Endothelial cell of umbilical vein (primary cell): Measurements from ENCODE around the gene MAP3K15. TPM values are rescaled to one million over a fixed set of nuclear protein-coding genes. Genes with fewer than 3 reads are reported as not detected.

Experiments used
- BruUV-seq: library from RNA; stranded (reverse); fragments of 400-500 nt; replicated peaks from 2 replicates; lab custom pipeline; 2021; lab: Mats Ljungman, UMichigan
- CTCF ChIA-PET: fragments of 300-600, 350-600 bp; sonication (Branson Sonifier 250); formaldehyde crosslinking; loops from one replicate; lab custom pipeline; 2021; ENCODE audit warnings: antibody characterized with exemption, inconsistent platforms; lab: Charles Lee
- POLR2A ChIA-PET: fragments of 300-600, 350-600 bp; sonication (Branson Sonifier 250); formaldehyde crosslinking; loops from one replicate; lab custom pipeline; 2021; ENCODE audit warnings: antibody characterized with exemption, inconsistent platforms; lab: Charles Lee
- DNase-seq: peaks from one replicate; pipeline ENCODE4 v3.0.0-alpha.2; 2011; ENCODE audit warnings: low read depth, low spot score
- FAIRE-seq: peaks from 2 replicates; lab custom pipeline; 2011; peaks lifted over from hg19 to GRCh38; lab: Jason Lieb, UNC
- H2AFZ ChIP-seq: 2 replicates; pipeline ENCODE4 v1.6.0; 2012; ENCODE audit warnings: low read depth, low read length, control low read depth, inconsistent platforms
- H3K27ac ChIP-seq: 2 replicates; pipeline ENCODE4 v1.5.1; 2011; ENCODE audit warnings: low read depth, mild to moderate bottlenecking, control low read depth, low read length, moderate library complexity; ENCODE audit not compliant: insufficient read depth
- H3K27me3 ChIP-seq, 2 experiments: 2 replicates each; pipeline versions ENCODE4 v1.6.0 to v1.6.1; 2011; ENCODE audit warnings: low read length in 2 of 2, mixed read lengths in 1 of 2; ENCODE audit not compliant: control insufficient read depth in 2 of 2, insufficient read depth in 2 of 2
- H3K36me3 ChIP-seq, 2 experiments: 2 replicates in 1 of 2; 3 replicates in 1 of 2; pipeline ENCODE4 v1.5.1; 2011; ENCODE audit warnings: low read length in 2 of 2, mild to moderate bottlenecking in 1 of 2, moderate library complexity in 1 of 2; ENCODE audit not compliant: control insufficient read depth in 2 of 2, insufficient read depth in 2 of 2; ENCODE audit errors: extremely low read depth in 1 of 2
- H3K4me1 ChIP-seq: 3 replicates; pipeline ENCODE4 v1.5.1; 2011; ENCODE audit warnings: mild to moderate bottlenecking, low read length; ENCODE audit not compliant: control insufficient read depth, insufficient read depth; ENCODE audit errors: extremely low read depth
- H3K4me2 ChIP-seq: 2 replicates; pipeline ENCODE4 v1.6.1; 2011; ENCODE audit warnings: low read length, control low read depth, mixed read lengths; ENCODE audit not compliant: insufficient read depth
- H3K4me3 ChIP-seq, 3 experiments: fragments of 200-600 bp in 1 of 3; sonication (generic), shearing (Covaris generic) in 1 of 3; replicated peaks in 1 of 3; 2 replicates each; pipeline ENCODE4 v1.5.1; 2011 to 2016; ENCODE audit warnings: control low read depth in 3 of 3, low read length in 3 of 3, mild to moderate bottlenecking in 2 of 3, inconsistent platforms in 1 of 3, low read depth in 1 of 3, moderate library complexity in 1 of 3; ENCODE audit not compliant: insufficient read depth in 1 of 3
- H3K79me2 ChIP-seq: 2 replicates; pipeline ENCODE4 v1.6.0; 2012; ENCODE audit warnings: low read length, inconsistent platforms; ENCODE audit not compliant: control insufficient read depth, insufficient read depth
- H3K9ac ChIP-seq: replicated peaks from 2 replicates; pipeline ENCODE3; 2011; ENCODE audit warnings: low read length, control low read depth; ENCODE audit not compliant: insufficient read depth; ENCODE audit errors: extremely low read depth
- H3K9me1 ChIP-seq: replicated peaks from 3 replicates; pipeline ENCODE4 v1.6.0; 2011; ENCODE audit warnings: mild to moderate bottlenecking, low read length; ENCODE audit not compliant: control insufficient read depth, insufficient read depth; ENCODE audit errors: extremely low read depth
- H3K9me3 ChIP-seq: replicated peaks from 2 replicates; pipeline ENCODE4 v1.5.1; 2012; ENCODE audit warnings: low read length, inconsistent platforms; ENCODE audit not compliant: control insufficient read depth, insufficient read depth
- H4K20me1 ChIP-seq: replicated peaks from 2 replicates; pipeline ENCODE3; 2011; ENCODE audit warnings: mild to moderate bottlenecking, low read length; ENCODE audit not compliant: control insufficient read depth, insufficient read depth; ENCODE audit errors: extremely low read depth
- FOS ChIP-seq: IDR thresholded peaks from 2 replicates; pipeline ENCODE4 v1.6.1; 2011; ENCODE audit warnings: mild to moderate bottlenecking, low read length, moderate library complexity, borderline replicate concordance; ENCODE audit not compliant: insufficient read depth
- GATA2 ChIP-seq: IDR thresholded peaks from 2 replicates; pipeline ENCODE4 v1.7.0; 2011; ENCODE audit warnings: low read depth, mild to moderate bottlenecking, moderate library complexity, mixed read lengths, low read length; ENCODE audit not compliant: insufficient read length, insufficient read depth
- JUN ChIP-seq: IDR thresholded peaks from 2 replicates; pipeline ENCODE4 v1.6.1; 2011; ENCODE audit warnings: borderline replicate concordance, low read depth; ENCODE audit not compliant: insufficient read length, insufficient read depth
- MAX ChIP-seq: IDR thresholded peaks from 2 replicates; pipeline ENCODE4 v1.6.1; 2011; ENCODE audit not compliant: insufficient read depth, insufficient read length
- MYC ChIP-seq: IDR thresholded peaks from one replicate; pipeline ENCODE4 v1.6.1; 2011; ENCODE audit warnings: mild to moderate bottlenecking, low read depth, low read length
- POLR2A ChIP-seq: IDR thresholded peaks from 2 replicates; pipeline ENCODE4 v1.6.1; 2012; ENCODE audit warnings: low read depth, mild to moderate bottlenecking, control low read depth, low read length
- POLR2AphosphoS5 ChIP-seq: IDR thresholded peaks from 2 replicates; pipeline ENCODE4 v1.6.1; 2012; ENCODE audit warnings: low read depth, mild to moderate bottlenecking, control low read depth, low read length, moderate library complexity; ENCODE audit not compliant: insufficient read depth
- dilution Hi-C: fragments of 300-500 bp; cut with MboI; formaldehyde crosslinking; loops from one replicate; pipeline ENCODE4 v1.15.0; 2019; ENCODE audit warnings: low sequenced_read_pairs; ENCODE audit not compliant: extremely low pct_ligation_motif_present
- intact Hi-C: fragments of 100-400 bp; cut with micrococcal nuclease; formaldehyde crosslinking; loops from one replicate; pipeline ENCODE4 v1.10.0; 2022
- polyA plus RNA-seq, 4 experiments: library from polyadenylated mRNA; depleted of rRNA in 3 of 4; stranded (reverse) in 3 of 4; unstranded in 1 of 4; fragments of >200 nt; gene quantifications; 2 replicates each; pipeline versions ENCODE4 v1.2.1 to v1.2.3, GENCODE V29; 2011 to 2012; ENCODE audit warnings: missing spikeins in 1 of 4
- total RNA-seq: library from RNA; stranded (reverse); gene quantifications from 2 replicates; pipeline ENCODE4 v1.2.3, GENCODE V29; 2021
- TF ChIP-seq, protein P1 (sequence below), 2 donors: IDR thresholded peaks; 1 replicate in 1 of 2; 2 replicates in 1 of 2; pipeline ENCODE4 v1.5.1; 2011; ENCODE audit warnings: low read length in 2 of 2, mild to moderate bottlenecking in 2 of 2, moderate library complexity in 2 of 2, control low read depth in 1 of 2, inconsistent platforms in 1 of 2, low read depth in 1 of 2; ENCODE audit not compliant: insufficient read depth in 1 of 2; ENCODE audit errors: extremely low read depth in 1 of 2

The MAP3K15 gene
- total and polyA plus RNA-seq, 2 donors (not counting 3 experiments of a cell fraction or from before 2014, with no cell fraction given) = 0.01 to 0.09 TPM

- H3K4me1 ChIP-seq = no peaks in the 10 kb centered on the region
- H3K4me3 ChIP-seq = no peak overlapping the region
- intact Hi-C loops (loop anchor here (1.0 kb wide), 1 partner anchor 153 kb away; no protein-coding TSS in a partner anchor), dilution Hi-C loops (no loop called here)
- no TSS peak for BruUV-seq
- H3K79me2 ChIP-seq = no peaks in the 10 kb centered on the region
- H3K4me2 ChIP-seq = no peak overlapping the region
- no peak overlapping the region for H3K9ac ChIP-seq
- no peaks in the 10 kb centered on the region for H3K9me1 ChIP-seq
- H3K9me3 ChIP-seq = no peaks in the 10 kb centered on the region
- ChIA-PET CTCF (interaction anchor here (0.6 to 2.2 kb wide), 15 partner anchors 8 to 706 kb away, joined by 3 to 28 read pairs (median 4); partner anchors contain the start of gene MAP3K15), POLR2A (no interaction called here)
- no peaks in the 10 kb centered on the region for H3K27me3 ChIP-seq
- FAIRE-seq (peak; percentile 95), DNase-seq (peak; percentile 30)
- H4K20me1 ChIP-seq = no peaks in the 10 kb centered on the region
- H2AFZ ChIP-seq = no peak overlapping the region
- TF ChIP-seq POLR2A (no peak), POLR2AphosphoS5 (no peak)
- TF ChIP-seq, protein P1, sequence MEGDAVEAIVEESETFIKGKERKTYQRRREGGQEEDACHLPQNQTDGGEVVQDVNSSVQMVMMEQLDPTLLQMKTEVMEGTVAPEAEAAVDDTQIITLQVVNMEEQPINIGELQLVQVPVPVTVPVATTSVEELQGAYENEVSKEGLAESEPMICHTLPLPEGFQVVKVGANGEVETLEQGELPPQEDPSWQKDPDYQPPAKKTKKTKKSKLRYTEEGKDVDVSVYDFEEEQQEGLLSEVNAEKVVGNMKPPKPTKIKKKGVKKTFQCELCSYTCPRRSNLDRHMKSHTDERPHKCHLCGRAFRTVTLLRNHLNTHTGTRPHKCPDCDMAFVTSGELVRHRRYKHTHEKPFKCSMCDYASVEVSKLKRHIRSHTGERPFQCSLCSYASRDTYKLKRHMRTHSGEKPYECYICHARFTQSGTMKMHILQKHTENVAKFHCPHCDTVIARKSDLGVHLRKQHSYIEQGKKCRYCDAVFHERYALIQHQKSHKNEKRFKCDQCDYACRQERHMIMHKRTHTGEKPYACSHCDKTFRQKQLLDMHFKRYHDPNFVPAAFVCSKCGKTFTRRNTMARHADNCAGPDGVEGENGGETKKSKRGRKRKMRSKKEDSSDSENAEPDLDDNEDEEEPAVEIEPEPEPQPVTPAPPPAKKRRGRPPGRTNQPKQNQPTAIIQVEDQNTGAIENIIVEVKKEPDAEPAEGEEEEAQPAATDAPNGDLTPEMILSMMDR (IDR thresholded peaks at IDR 0.05; ENCODE audit: extremely low read depth in 1 of 2, insufficient read depth in 1 of 2, low read depth in 1 of 2, low read length in 2 of 2) = peak; percentile 45 to 60
- H3K27ac ChIP-seq = no peak overlapping the region
- no peaks in the 10 kb centered on the region for H3K36me3 ChIP-seq
Measured at GRCh38 chrX:19382555-19383145, 132.7 kb downstream of the MAP3K15 start.

DNA sequence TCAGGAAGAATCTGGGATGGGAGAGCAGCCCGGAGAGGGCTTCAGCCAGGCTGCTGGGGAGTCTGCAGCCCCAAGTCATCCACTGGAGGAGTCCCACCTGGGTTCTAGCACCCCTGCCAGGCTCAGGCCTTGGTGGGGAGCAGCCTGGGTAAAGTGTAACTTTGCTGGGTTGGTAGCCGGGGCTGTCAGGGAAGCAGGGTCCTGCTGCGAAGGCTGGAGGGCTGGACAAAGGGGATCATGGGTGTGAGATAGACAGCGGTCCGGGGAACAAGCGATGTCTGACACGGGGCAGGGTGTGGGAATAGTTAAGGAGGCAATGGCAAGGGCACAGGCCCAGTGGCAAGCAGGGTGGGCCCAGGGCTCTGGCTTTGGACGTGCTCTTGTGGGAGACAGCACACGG lies 134.0 kb downstream of the MAP3K15 start:
- dilution Hi-C loops = no loop called here
- no peak for FAIRE-seq
- no peaks in the 10 kb centered on the region for H3K9me1 ChIP-seq

More for the DNA sequence above, 134.0 kb downstream of the MAP3K15 start:
- ChIA-PET POLR2A (no interaction called here), CTCF (interaction anchor here (0.6 to 2.2 kb wide), 2 partner anchors 13 to 155 kb away, joined by 3 to 28 read pairs; no protein-coding TSS in a partner anchor)
- no peaks in the 10 kb centered on the region for H3K27me3 ChIP-seq
- no peak overlapping the region for H3K4me3 ChIP-seq
- H3K27ac ChIP-seq = no peak overlapping the region
- TF ChIP-seq MYC = no peak
- TF ChIP-seq POLR2AphosphoS5 = no peak
- no peak for TF ChIP-seq GATA2
- TF ChIP-seq FOS = no peak
- no peak for TF ChIP-seq JUN
- no peak for TF ChIP-seq MAX
- TF ChIP-seq POLR2A = no peak
- TF ChIP-seq, protein P1 (IDR thresholded peaks at IDR 0.05; ENCODE audit: extremely low read depth in 1 of 2, insufficient read depth in 1 of 2, low read depth in 1 of 2, low read length in 2 of 2) = no peak
- no peaks in the 10 kb centered on the region for H3K36me3 ChIP-seq
- H3K9ac ChIP-seq = no peak overlapping the region
- H3K9me3 ChIP-seq = no peaks in the 10 kb centered on the region
- intact Hi-C loops = no loop called here
- no peaks in the 10 kb centered on the region for H3K79me2 ChIP-seq
- no TSS peak for BruUV-seq
- no peak overlapping the region for H3K4me2 ChIP-seq
- no peaks in the 10 kb centered on the region for H3K4me1 ChIP-seq
- no peaks in the 10 kb centered on the region for H4K20me1 ChIP-seq
- DNase-seq = no peak
- no peak overlapping the region for H2AFZ ChIP-seq
